A673 (cell line): ENCODE data around the gene MOB3A.

Experiments
- CTCF ChIP-seq: fragments of 300-800, 200-600 bp; sonication (generic); conservative IDR thresholded peaks from 2 replicates; pipeline ENCODE4 v1.5.1; 2017; ENCODE audit warnings: low read depth, mild to moderate bottlenecking, antibody characterized with exemption, low read length, moderate library complexity, mixed read lengths
- EZH2 ChIP-seq: fragments of 200-600 bp; sonication (generic); IDR thresholded peaks from 2 replicates; pipeline ENCODE4 v1.6.1; 2017; ENCODE audit warnings: borderline replicate concordance, low read depth, mild to moderate bottlenecking, mixed read lengths, antibody characterized with exemption, low read length; ENCODE audit not compliant: poor library complexity, severe bottlenecking

GRCh38 chr19:2118438-2118837 is 22.3 kb upstream of the MOB3A start:
- no peak for TF ChIP-seq CTCF
- TF ChIP-seq EZH2: no peak
